Brain pericyte (primary cell): Measurements from ENCODE around the gene MMP14.
A peak's percentile ranks its signal among the peaks of the same experiment; 100 is the strongest.
"Not testable (repeated sequence)": the region's sequence is repeated elsewhere in the genome, so short reads cannot be mapped to it uniquely, and the experiment has no call there.

Experiments used
- DNase-seq: peaks from one replicate; pipeline ENCODE4 v3.0.0-alpha.2; 2012; ENCODE audit warnings: low read depth, low spot score

MMP14 gene

DNA sequence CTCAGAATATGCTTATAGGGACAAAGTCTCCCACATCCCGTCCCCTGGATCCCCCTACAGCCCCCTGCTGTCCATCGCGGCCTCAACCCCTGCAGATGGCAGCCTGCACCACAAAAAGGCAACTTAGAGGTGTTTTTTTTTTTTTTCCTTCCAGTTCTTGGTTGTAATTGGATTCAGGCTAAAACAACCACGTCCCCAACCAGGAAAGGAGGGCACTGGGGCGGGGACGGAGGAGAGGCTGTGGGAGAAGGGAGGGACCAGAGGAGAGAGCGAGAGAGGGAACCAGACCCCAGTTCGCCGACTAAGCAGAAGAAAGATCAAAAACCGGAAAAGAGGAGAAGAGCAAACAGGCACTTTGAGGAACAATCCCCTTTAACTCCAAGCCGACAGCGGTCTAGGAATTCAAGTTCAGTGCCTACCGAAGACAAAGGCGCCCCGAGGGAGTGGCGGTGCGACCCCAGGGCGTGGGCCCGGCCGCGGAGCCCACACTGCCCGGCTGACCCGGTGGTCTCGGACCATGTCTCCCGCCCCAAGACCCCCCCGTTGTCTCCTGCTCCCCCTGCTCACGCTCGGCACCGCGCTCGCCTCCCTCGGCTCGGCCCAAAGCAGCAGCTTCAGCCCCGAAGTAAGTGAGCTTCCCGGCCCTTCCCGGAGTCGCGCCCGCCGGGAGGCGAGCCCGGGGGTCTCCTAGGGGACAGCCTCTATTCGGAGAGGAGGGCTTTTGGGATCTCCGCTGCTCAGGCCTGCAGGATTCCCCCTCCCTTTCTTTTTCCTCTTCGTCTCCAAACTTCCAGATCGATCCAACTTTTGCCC, at the start of gene MMP14:
MMP14 (plus strand) TSS at position 285 of the 813 bp plus-strand sequence; CDS start at position 518, 233 bp downstream.
- DNase-seq = peak; percentile 77

DNA sequence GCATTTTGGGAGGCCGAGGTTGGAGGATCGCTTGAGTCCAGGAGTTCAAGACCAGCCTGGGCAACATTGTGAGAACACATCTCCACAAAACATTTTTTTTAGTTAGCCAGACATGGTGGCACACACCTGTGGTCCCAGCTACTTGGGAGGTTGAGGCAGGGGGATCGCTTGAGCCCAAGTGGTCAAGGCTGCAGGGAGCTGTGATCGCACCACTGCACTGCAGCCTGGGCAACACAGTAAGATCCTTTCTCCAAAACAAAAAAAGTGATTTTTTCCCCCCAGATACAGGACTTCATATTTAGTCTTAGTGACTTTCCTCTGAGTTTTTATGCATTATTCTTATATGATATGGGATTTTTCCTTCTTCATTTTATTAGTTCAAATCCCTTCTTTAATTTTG, 49.7 kb upstream of the MMP14 start:
- DNase-seq = no peak

DNA sequence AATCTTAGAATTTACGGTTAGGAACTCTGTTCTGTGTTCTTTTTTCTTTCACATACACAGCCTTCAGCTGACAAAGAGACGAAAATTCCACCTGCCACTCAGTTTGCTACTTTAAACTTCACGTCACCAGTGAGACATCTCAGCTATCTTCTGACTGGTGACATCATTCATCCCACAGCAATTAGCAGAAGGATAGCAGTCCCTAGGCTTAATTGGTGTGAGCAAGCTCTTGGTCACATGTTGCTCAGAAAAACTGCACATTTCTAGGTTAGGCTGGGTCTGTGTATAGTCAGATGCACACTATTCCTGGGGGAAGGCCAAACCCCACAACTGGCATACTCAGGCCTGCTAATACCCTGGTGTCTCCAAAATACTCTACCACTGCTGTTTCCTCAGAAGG, 45.1 kb upstream of the MMP14 start:
- DNase-seq = no peak

DNA sequence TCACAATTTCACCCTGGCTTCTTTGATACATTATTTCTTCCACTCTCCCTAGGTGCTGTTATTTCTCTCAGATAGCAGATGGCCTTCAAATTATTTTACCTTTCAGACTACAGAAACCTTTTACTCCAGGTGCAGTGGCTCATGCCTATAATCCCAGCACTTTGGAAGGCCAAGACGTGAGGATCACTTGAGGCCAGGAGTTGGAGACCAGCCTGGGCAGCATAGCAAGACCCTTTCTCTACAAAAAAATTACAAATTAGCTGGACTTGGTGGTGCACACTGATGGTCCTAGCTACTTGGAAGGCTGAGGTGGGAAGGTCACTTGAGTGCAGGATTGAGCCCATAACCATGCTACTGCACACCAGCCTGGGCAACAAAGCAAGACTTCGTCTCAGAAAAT, 44.2 kb upstream of the MMP14 start:
- DNase-seq = no peak

- DNase-seq = not testable (repeated sequence)
These were observed 42.8 kb upstream of the MMP14 start for GRCh38 chr14:22793550-22793949.

- no peak for DNase-seq
These were observed 42.4 kb upstream of the MMP14 start for GRCh38 chr14:22793976-22794375.

GRCh38 chr14:22794551-22794951, 41.8 kb upstream of the MMP14 start:
- DNase-seq = no peak

DNA sequence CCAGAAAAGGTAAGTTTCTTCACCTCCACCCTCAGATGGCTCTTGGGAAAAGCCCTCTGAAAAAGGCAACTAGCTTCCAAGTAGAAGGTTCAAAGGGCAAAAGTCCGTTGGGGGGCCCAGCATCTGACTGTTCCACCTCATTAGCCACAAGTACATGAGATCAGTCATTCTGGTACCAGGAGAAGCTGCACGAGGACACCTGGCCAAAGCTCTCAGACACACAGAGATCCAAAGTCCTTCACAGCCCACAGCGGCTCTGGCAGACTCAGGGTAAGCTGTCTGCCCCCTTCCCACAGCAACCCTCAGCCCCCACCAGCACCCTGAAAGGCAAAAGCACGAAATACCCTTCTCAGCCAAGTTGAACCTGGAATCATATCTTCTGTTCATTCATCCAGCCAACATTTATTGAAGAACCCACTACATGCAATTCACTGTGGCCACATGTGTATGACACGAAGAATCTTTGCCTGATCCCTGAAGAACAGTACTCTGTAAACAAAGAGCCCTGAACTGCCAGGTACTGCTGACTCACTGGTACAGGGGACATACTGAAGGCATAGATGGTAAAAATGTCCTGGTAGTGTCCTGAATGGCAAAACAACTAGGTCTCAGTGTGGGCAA, 40.2 kb upstream of the MMP14 start:
- no peak for DNase-seq

- no peak for DNase-seq
These were observed 39.1 kb upstream of the MMP14 start for GRCh38 chr14:22797017-22797917.

- DNase-seq = no peak
These were observed 37.9 kb upstream of the MMP14 start for GRCh38 chr14:22798528-22798927.

DNA sequence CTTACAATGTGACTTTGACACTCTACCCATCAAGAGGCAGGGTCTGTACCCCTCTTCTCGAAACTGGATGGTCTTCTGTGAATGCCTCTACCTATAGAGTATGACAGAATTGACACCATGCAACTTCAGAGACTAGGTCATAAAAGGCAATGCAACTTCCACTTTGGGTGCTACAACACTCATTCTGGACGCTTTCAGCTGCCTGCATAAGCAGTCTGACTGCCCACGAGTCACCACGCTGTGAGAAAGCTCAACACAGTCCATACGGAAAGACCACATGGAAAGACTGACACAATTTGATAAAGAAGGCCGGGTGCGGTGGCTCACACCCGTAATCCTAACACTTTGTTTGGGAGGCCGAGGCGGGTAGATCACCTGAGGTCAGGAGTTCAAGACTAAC, 36.0 kb upstream of the MMP14 start:
- no peak for DNase-seq

DNA sequence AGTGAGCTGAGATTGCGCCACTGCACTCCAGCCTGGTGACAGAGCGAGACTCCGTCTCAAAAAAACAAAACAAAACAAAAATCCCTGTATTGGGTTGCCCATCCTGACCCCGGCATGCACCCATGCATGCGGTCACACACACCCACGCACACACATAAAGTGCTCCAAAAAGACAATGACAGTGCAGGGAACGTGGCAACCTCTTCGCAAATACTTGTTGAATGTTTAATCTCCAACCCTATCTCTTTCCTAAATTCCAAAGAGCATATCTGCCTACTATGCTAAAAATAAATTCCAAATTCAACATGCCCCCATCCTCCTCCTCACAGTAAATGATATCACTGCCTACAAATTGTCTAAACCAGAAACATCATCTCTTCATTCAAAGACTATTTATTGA, 34.7 kb upstream of the MMP14 start:
- no peak for DNase-seq

- no peak for DNase-seq
These were observed 33.3 kb upstream of the MMP14 start for GRCh38 chr14:22802860-22803686.

DNA sequence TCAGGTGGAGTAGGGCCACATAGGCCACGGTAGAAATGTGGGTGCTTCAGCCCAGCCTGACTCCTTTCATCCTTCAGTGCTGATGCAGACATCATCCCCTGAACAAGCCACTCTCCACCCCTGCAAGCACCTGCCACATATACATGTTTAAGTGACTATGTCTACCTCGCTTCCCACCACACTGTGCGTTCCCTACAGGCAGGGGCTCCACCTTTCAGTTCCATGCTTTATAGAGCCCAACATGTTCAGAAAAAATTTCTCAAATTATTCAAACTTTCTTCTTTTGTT, 32.8 kb upstream of the MMP14 start:
- DNase-seq = no peak

DNA sequence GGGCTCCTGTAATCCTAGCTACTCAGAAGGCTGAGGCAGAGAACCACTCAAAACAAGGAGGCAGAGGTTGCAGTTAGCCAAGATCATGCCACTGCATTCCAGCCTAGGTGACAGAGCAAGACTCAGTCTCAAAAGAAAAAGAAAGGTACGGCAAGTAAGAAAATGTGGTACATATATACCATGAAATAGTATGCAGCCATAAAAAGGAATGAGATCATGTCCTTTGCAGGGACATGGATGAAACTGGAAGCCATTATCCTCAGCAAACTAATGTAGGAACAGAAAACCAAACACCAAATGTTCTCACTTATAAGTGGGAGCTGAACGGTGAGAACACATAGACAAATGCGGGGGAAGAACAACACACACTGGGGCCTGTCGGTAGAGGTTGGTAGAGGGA, 31.1 kb upstream of the MMP14 start:
- not testable (repeated sequence) for DNase-seq

GRCh38 chr14:22807432-22808087, 28.8 kb upstream of the MMP14 start:
- no peak for DNase-seq

GRCh38 chr14:22808388-22809209, 27.8 kb upstream of the MMP14 start:
- no peak for DNase-seq

DNA sequence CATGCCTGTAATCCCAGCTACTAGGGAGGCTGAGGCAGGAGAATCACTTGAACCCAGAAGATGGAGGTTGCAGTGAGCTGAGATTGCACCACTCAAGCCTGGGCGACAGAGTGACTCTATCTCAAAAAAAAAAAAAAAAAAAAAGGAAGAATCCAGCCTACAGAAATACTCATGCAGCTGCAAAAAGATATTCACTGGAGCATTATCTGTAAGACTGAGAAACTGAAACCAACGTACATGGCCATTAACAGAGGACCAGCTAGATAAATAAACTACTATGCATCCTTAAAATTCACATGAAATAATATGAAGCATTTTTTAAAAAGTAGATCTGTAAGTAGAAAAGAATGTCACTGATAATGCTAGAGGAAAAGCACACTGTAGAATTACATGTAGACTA, 24.7 kb upstream of the MMP14 start:
- DNase-seq = no peak

- DNase-seq = no peak
These were observed 23.6 kb upstream of the MMP14 start for GRCh38 chr14:22812744-22813143.

- DNase-seq = no peak
These were observed 23.2 kb upstream of the MMP14 start for GRCh38 chr14:22813145-22813544.
